HG03342 (cell line): ENCODE measurements around the gene TTC38.
"Not testable (repeated sequence)": the region's sequence is repeated elsewhere in the genome, so short reads cannot be mapped to it uniquely, and the experiment has no call there.

Source experiments
- ATAC-seq: cut with Tn5 transposase; IDR thresholded peaks from one replicate; pipeline ENCODE4 v1.9.1; 2021; ENCODE audit warnings: mild to moderate bottlenecking, moderate library complexity; ENCODE audit not compliant: unreplicated experiment

Gene TTC38

GRCh38 chr22:46293577-46294260, 25.9 kb downstream of the TTC38 start:
- no peak for ATAC-seq

GRCh38 chr22:46294784-46295183, 27.0 kb downstream of the TTC38 start:
- no peak for ATAC-seq

GRCh38 chr22:46295277-46295971, 27.6 kb downstream of the TTC38 start:
- ATAC-seq, result no peak

GRCh38 chr22:46296257-46297150, 28.7 kb downstream of the TTC38 start, which contains the start of gene GTSE1:
Gene GTSE1, plus strand, starts transcription at chr22:46296870. Its CDS starts 531 bp downstream, at chr22:46297401.
- peak; percentile 89 for ATAC-seq

GRCh38 chr22:46297151-46297812, 29.5 kb downstream of the TTC38 start:
- peak; percentile 21 for ATAC-seq

- ATAC-seq, result no peak
Observed at GRCh38 chr22:46299101-46299500, 31.3 kb downstream of the TTC38 start.

GRCh38 chr22:46300491-46300890, 32.7 kb downstream of the TTC38 start:
- ATAC-seq, result no peak

GRCh38 chr22:46303347-46303965, 35.6 kb downstream of the TTC38 start:
- no peak for ATAC-seq

- ATAC-seq, result no peak
Observed at GRCh38 chr22:46308283-46308988, 40.6 kb downstream of the TTC38 start.

GRCh38 chr22:46309526-46310085, 41.8 kb downstream of the TTC38 start:
- ATAC-seq, result no peak

- no peak for ATAC-seq
Observed at GRCh38 chr22:46312056-46312455, 44.2 kb downstream of the TTC38 start.

GRCh38 chr22:46312848-46313247, 45.0 kb downstream of the TTC38 start:
- ATAC-seq, result not testable (repeated sequence)

GRCh38 chr22:46315976-46316375, 48.2 kb downstream of the TTC38 start:
- no peak for ATAC-seq

GRCh38 chr22:46317646-46318045, 49.8 kb downstream of the TTC38 start:
- ATAC-seq, result no peak

- ATAC-seq, result no peak
Observed at GRCh38 chr22:46318576-46318975, 50.8 kb downstream of the TTC38 start.

- no peak for ATAC-seq
Observed at GRCh38 chr22:46319319-46319718, 51.5 kb downstream of the TTC38 start.

- ATAC-seq, result no peak
Observed at GRCh38 chr22:46320166-46320710, 52.4 kb downstream of the TTC38 start.

GRCh38 chr22:46320716-46321386, 53.0 kb downstream of the TTC38 start:
- no peak for ATAC-seq

GRCh38 chr22:46322711-46323110, 54.9 kb downstream of the TTC38 start:
- ATAC-seq, result no peak
